Glutamatergic neuron (in vitro differentiated cells): ENCODE measurements around the gene ALKBH3. TPM values are rescaled to one million over a fixed set of nuclear protein-coding genes. Genes with fewer than 3 reads are reported as not detected.

Experiments
- DNase-seq: peaks from one replicate; pipeline ENCODE4 v3.0.0; 2022
- H3K27ac Mint-ChIP-seq: one replicate; pipeline ENCODE4 v1.8.0; 2020; ENCODE audit warnings: mild to moderate bottlenecking, mixed read lengths, inconsistent platforms; ENCODE audit not compliant: unreplicated experiment
- H3K27me3 Mint-ChIP-seq: one replicate; pipeline ENCODE4 v1.8.0; 2020; ENCODE audit warnings: mild to moderate bottlenecking, moderate library complexity, mixed read lengths, inconsistent platforms; ENCODE audit not compliant: unreplicated experiment
- H3K36me3 Mint-ChIP-seq: one replicate; pipeline ENCODE4 v1.8.0; 2020; ENCODE audit warnings: mild to moderate bottlenecking, mixed read lengths, inconsistent platforms; ENCODE audit not compliant: unreplicated experiment
- H3K4me1 Mint-ChIP-seq: one replicate; pipeline ENCODE4 v1.8.0; 2020; ENCODE audit warnings: mild to moderate bottlenecking, low read depth, mixed read lengths, inconsistent platforms; ENCODE audit not compliant: unreplicated experiment
- H3K4me3 Mint-ChIP-seq: one replicate; pipeline ENCODE4 v1.8.0; 2020; ENCODE audit warnings: mild to moderate bottlenecking, mixed read lengths, inconsistent platforms; ENCODE audit not compliant: unreplicated experiment
- H3K9me3 Mint-ChIP-seq: one replicate; pipeline ENCODE4 v1.8.0; 2020; ENCODE audit warnings: mild to moderate bottlenecking, moderate library complexity, mixed read lengths, inconsistent platforms; ENCODE audit not compliant: unreplicated experiment
- CTCF ChIP-seq: fragments of 200-600 bp; sonication (generic); IDR thresholded peaks from one replicate; pipeline ENCODE4 v1.5.0; 2021; ENCODE audit not compliant: partially characterized antibody, unreplicated experiment
- total RNA-seq: library from RNA; stranded (reverse); fragmentation: NEBNext Ultra II Directional; extraction: Animal tissue kit (Norgen Biotek cat#: 25700); gene quantifications from one replicate; pipeline ENCODE4 v1.2.1, GENCODE V29; 2021; ENCODE audit not compliant: unreplicated experiment

Gene ALKBH3
- total RNA-seq, 1 donor from 2014 or later, result 30.4 TPM

GRCh38 chr11:43933226-43933607 is 52.6 kb downstream of the ALKBH3 start:
- no peaks in the 10 kb centered on the region for H3K36me3 Mint-ChIP-seq
- H3K4me1 Mint-ChIP-seq, result peaks cover 10% of the 10 kb centered on the region
- H3K9me3 Mint-ChIP-seq, result peaks cover 5% of the 10 kb centered on the region
- no peak overlapping the region for H3K4me3 Mint-ChIP-seq
- no peak overlapping the region for H3K27ac Mint-ChIP-seq
- H3K27me3 Mint-ChIP-seq, result peaks cover 1% of the 10 kb centered on the region
- no peak for DNase-seq
- no peak for TF ChIP-seq CTCF

- H3K27me3 Mint-ChIP-seq, result peaks cover 1% of the 10 kb centered on the region
Observed at GRCh38 chr11:43933608-43934551, 53.2 kb downstream of the ALKBH3 start.

GRCh38 chr11:43934601-43935423 is 54.2 kb downstream of the ALKBH3 start:
- no peak for TF ChIP-seq CTCF
- peaks cover 6% of the 10 kb centered on the region for H3K9me3 Mint-ChIP-seq
- no peak for DNase-seq

More at GRCh38 chr11:43933608-43934551, 53.2 kb downstream of the ALKBH3 start:
- H3K27ac Mint-ChIP-seq, result peak overlapping the region; percentile 85
- peaks cover 10% of the 10 kb centered on the region for H3K4me1 Mint-ChIP-seq
- no peaks in the 10 kb centered on the region for H3K36me3 Mint-ChIP-seq
- peak overlapping the region; percentile 67 for H3K4me3 Mint-ChIP-seq
- peak; percentile 59 for DNase-seq
- peaks cover 5% of the 10 kb centered on the region for H3K9me3 Mint-ChIP-seq
- no peak for TF ChIP-seq CTCF

GRCh38 chr11:43935424-43935979 is 54.9 kb downstream of the ALKBH3 start:
- Mint-ChIP-seq H3K4me1 (peaks cover 10% of the 10 kb centered on the region), H3K36me3 (no peaks in the 10 kb centered on the region), H3K27ac (no peak overlapping the region), H3K4me3 (no peak overlapping the region), H3K27me3 (peaks cover 1% of the 10 kb centered on the region), H3K9me3 (peaks cover 6% of the 10 kb centered on the region)
- DNase-seq, result no peak
- no peak for TF ChIP-seq CTCF

More at GRCh38 chr11:43934601-43935423, 54.2 kb downstream of the ALKBH3 start:
- Mint-ChIP-seq H3K27ac (peak overlapping the region; percentile 48), H3K4me3 (peak overlapping the region; percentile 30), H3K36me3 (no peaks in the 10 kb centered on the region), H3K27me3 (peaks cover 1% of the 10 kb centered on the region), H3K4me1 (peaks cover 10% of the 10 kb centered on the region)
